ENCODE results near the gene NTF3. TPM values are rescaled to one million over a fixed set of nuclear protein-coding genes. Genes with fewer than 3 reads are reported as not detected.

Gene NTF3
- total RNA-seq, 1 experiment from 2014 or later = not detected

DNA sequence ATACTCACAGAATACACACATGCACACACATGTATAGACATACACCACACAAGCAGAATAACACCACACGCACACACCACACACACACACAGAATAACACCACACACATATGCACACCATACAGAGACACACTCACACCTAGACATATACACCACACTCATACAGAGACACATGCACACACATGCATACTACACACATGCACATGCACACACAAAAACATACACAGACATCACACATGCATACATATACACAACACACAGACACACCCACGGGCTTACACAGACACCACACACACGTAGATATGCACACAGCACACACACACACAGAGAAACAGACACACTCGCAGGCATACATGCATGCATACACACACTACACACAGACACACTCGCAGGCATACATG, 49.7 kb downstream of the NTF3 start:
- H3K4me3 ChIP-seq (ENCODE audit: low read depth in 2 of 2, low read length in 2 of 2) = no peak overlapping the region
- H3K9me3 ChIP-seq (ENCODE audit: control insufficient read depth, insufficient read depth, low read depth, low read length) = no peaks in the 10 kb centered on the region
- in situ Hi-C loops (cut with HindIII; ENCODE audit: low pct_unique_long_range_greater_than_20kb, low sequenced_read_pairs) = no loop called here
- H3K27ac ChIP-seq (ENCODE audit: low read length) = no peak overlapping the region
- ChIA-PET CTCF (no interaction called here), POLR2A (no interaction called here)
- H3K27me3 ChIP-seq (ENCODE audit: control insufficient read depth, insufficient read depth, low read length) = no peaks in the 10 kb centered on the region
- H3K4me1 ChIP-seq (ENCODE audit: control insufficient read depth, insufficient read depth, low read length) = no peaks in the 10 kb centered on the region
- intact Hi-C loops (cut with micrococcal nuclease; ENCODE audit: unreplicated experiment) = no loop called here
- TF ChIP-seq POLR2AphosphoS5 (IDR thresholded peaks at IDR 0.05; ENCODE audit: low read depth, low read length) (no peak), SIN3A (IDR thresholded peaks at IDR 0.05; ENCODE audit: borderline replicate concordance, insufficient read depth, low read depth, low read length) (no peak), TCF7L2 (IDR thresholded peaks at IDR 0.05; ENCODE audit: low read depth, low read length) (no peak)
- TF ChIP-seq, protein P1, sequence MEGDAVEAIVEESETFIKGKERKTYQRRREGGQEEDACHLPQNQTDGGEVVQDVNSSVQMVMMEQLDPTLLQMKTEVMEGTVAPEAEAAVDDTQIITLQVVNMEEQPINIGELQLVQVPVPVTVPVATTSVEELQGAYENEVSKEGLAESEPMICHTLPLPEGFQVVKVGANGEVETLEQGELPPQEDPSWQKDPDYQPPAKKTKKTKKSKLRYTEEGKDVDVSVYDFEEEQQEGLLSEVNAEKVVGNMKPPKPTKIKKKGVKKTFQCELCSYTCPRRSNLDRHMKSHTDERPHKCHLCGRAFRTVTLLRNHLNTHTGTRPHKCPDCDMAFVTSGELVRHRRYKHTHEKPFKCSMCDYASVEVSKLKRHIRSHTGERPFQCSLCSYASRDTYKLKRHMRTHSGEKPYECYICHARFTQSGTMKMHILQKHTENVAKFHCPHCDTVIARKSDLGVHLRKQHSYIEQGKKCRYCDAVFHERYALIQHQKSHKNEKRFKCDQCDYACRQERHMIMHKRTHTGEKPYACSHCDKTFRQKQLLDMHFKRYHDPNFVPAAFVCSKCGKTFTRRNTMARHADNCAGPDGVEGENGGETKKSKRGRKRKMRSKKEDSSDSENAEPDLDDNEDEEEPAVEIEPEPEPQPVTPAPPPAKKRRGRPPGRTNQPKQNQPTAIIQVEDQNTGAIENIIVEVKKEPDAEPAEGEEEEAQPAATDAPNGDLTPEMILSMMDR (IDR thresholded peaks at IDR 0.05) = no peak
- TF ChIP-seq, protein P2, sequence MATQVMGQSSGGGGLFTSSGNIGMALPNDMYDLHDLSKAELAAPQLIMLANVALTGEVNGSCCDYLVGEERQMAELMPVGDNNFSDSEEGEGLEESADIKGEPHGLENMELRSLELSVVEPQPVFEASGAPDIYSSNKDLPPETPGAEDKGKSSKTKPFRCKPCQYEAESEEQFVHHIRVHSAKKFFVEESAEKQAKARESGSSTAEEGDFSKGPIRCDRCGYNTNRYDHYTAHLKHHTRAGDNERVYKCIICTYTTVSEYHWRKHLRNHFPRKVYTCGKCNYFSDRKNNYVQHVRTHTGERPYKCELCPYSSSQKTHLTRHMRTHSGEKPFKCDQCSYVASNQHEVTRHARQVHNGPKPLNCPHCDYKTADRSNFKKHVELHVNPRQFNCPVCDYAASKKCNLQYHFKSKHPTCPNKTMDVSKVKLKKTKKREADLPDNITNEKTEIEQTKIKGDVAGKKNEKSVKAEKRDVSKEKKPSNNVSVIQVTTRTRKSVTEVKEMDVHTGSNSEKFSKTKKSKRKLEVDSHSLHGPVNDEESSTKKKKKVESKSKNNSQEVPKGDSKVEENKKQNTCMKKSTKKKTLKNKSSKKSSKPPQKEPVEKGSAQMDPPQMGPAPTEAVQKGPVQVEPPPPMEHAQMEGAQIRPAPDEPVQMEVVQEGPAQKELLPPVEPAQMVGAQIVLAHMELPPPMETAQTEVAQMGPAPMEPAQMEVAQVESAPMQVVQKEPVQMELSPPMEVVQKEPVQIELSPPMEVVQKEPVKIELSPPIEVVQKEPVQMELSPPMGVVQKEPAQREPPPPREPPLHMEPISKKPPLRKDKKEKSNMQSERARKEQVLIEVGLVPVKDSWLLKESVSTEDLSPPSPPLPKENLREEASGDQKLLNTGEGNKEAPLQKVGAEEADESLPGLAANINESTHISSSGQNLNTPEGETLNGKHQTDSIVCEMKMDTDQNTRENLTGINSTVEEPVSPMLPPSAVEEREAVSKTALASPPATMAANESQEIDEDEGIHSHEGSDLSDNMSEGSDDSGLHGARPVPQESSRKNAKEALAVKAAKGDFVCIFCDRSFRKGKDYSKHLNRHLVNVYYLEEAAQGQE (IDR thresholded peaks at IDR 0.05; ENCODE audit: insufficient read depth in 1 of 2, low read depth in 2 of 2, low read length in 1 of 2) = no peak
- no peak for DNase-seq (ENCODE audit: low read depth, low spot score)
- no peaks in the 10 kb centered on the region for H3K36me3 ChIP-seq (ENCODE audit: control insufficient read depth, insufficient read depth, low read length)
- no TSS peak for BruUV-seq (replicated peaks)
- no peak for ATAC-seq

DNA sequence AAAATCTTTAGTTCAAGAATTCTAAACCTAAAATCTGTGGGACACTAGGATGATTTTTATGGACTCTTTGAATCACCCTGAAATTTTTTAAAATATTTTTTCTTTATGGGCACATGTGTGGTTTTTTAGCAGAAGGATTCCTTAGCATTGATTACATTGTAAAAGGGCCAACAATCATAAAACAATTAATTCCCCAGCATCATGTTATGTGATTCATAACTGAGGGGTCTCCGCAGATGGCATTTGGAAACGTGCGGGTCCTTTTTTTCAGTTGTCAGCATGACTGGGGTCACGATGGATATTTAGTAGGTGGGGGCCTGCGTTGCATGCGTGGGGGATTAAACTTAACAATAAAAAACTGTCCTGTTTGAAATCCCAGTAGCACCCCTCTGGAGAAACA, 52.5 kb downstream of the NTF3 start:
- intact Hi-C loops (cut with micrococcal nuclease; ENCODE audit: unreplicated experiment) = no loop called here
- in situ Hi-C loops (cut with HindIII; ENCODE audit: low pct_unique_long_range_greater_than_20kb, low sequenced_read_pairs) = no loop called here
- ChIA-PET CTCF (no interaction called here), POLR2A (no interaction called here)
- TF ChIP-seq, protein P1 (IDR thresholded peaks at IDR 0.05) = no peak
- no peak for TF ChIP-seq POLR2AphosphoS5 (IDR thresholded peaks at IDR 0.05; ENCODE audit: low read depth, low read length)
- TF ChIP-seq SIN3A (IDR thresholded peaks at IDR 0.05; ENCODE audit: borderline replicate concordance, insufficient read depth, low read depth, low read length) = no peak
- no peak for TF ChIP-seq TCF7L2 (IDR thresholded peaks at IDR 0.05; ENCODE audit: low read depth, low read length)
- TF ChIP-seq, protein P2 (IDR thresholded peaks at IDR 0.05; ENCODE audit: insufficient read depth in 1 of 2, low read depth in 2 of 2, low read length in 1 of 2) = no peak
- DNase-seq (ENCODE audit: low read depth, low spot score) (no peak), ATAC-seq (no peak)
- H3K9me3 ChIP-seq (ENCODE audit: control insufficient read depth, insufficient read depth, low read depth, low read length) = no peaks in the 10 kb centered on the region
- no peak overlapping the region for H3K27ac ChIP-seq (ENCODE audit: low read length)
- no peaks in the 10 kb centered on the region for H3K27me3 ChIP-seq (ENCODE audit: control insufficient read depth, insufficient read depth, low read length)
- no peak overlapping the region for H3K4me3 ChIP-seq (ENCODE audit: low read depth in 2 of 2, low read length in 2 of 2)
- BruUV-seq (replicated peaks) = no TSS peak
- H3K4me1 ChIP-seq (ENCODE audit: control insufficient read depth, insufficient read depth, low read length) = no peaks in the 10 kb centered on the region
- H3K36me3 ChIP-seq (ENCODE audit: control insufficient read depth, insufficient read depth, low read length) = no peaks in the 10 kb centered on the region

Measured in Panc1 (cell line).